DOHH2 (cell line): ENCODE data around the gene TMTC3.

Source experiments
- H3F3A ChIP-seq: fragments of 200-600 bp; sonication (generic), shearing (Covaris generic); 2 replicates; pipeline ENCODE4 v1.6.0; 2016; ENCODE audit warnings: antibody characterized with exemption, mild to moderate bottlenecking; ENCODE audit not compliant: control insufficient read depth, insufficient read depth
- H3K27ac ChIP-seq: fragments of 200-600 bp; sonication (generic); 2 replicates; pipeline ENCODE4 v1.5.1; 2014; ENCODE audit warnings: low read depth, mild to moderate bottlenecking, low read length, moderate library complexity
- H3K27me3 ChIP-seq: fragments of 200-600 bp; sonication (generic); 2 replicates; pipeline ENCODE4 v1.6.1; 2014; ENCODE audit warnings: mild to moderate bottlenecking, low read length, mixed read lengths; ENCODE audit not compliant: control insufficient read depth
- H3K36me3 ChIP-seq: fragments of 200-600 bp; sonication (generic); 2 replicates; pipeline ENCODE4 v1.6.1; 2014; ENCODE audit warnings: mild to moderate bottlenecking, low read length, moderate library complexity, mixed read lengths; ENCODE audit not compliant: control insufficient read depth
- H3K4me1 ChIP-seq: fragments of 200-600 bp; sonication (generic); 2 replicates; pipeline ENCODE4 v1.6.1; 2014; ENCODE audit warnings: mild to moderate bottlenecking, low read length, mixed read lengths; ENCODE audit not compliant: control insufficient read depth
- H3K4me2 ChIP-seq: fragments of 200-600 bp; sonication (generic); 2 replicates; pipeline ENCODE4 v1.6.0; 2014; ENCODE audit warnings: mild to moderate bottlenecking, low read length, moderate library complexity
- H3K4me3 ChIP-seq: fragments of 200-600 bp; sonication (generic); 2 replicates; pipeline ENCODE4 v1.5.1; 2014; ENCODE audit warnings: mild to moderate bottlenecking, low read length, mixed read lengths
- H3K79me2 ChIP-seq: fragments of 200-600 bp; sonication (generic); 2 replicates; pipeline ENCODE4 v1.6.1; 2014; ENCODE audit warnings: mild to moderate bottlenecking, low read length, mixed read lengths; ENCODE audit not compliant: control insufficient read depth
- H3K9me2 ChIP-seq: fragments of 200-600 bp; sonication (generic); replicated peaks from 2 replicates; pipeline ENCODE4 v1.6.1; 2014; ENCODE audit warnings: mild to moderate bottlenecking, low read length, mixed read lengths; ENCODE audit not compliant: control insufficient read depth
- H3K9me3 ChIP-seq: fragments of 200-600 bp; sonication (generic); 2 replicates; pipeline ENCODE4 v1.6.1; 2014; ENCODE audit warnings: antibody characterized with exemption, low read length, mixed read lengths; ENCODE audit not compliant: control insufficient read depth, insufficient read depth
- H4K20me1 ChIP-seq: fragments of 200-600 bp; sonication (generic); 2 replicates; pipeline ENCODE4 v1.6.0; 2014; ENCODE audit warnings: low read depth, mild to moderate bottlenecking, antibody characterized with exemption, low read length, moderate library complexity; ENCODE audit not compliant: control insufficient read depth, insufficient read depth
- EZH2phosphoT487 ChIP-seq: fragments of 200-600 bp; sonication (generic); IDR thresholded peaks from 2 replicates; pipeline ENCODE4 v1.6.1; 2017; ENCODE audit warnings: borderline replicate concordance, mild to moderate bottlenecking, antibody characterized with exemption, low read length, moderate library complexity, mixed read lengths
- TF ChIP-seq, protein P1 (sequence below): fragments of 200-600 bp; sonication (generic); IDR thresholded peaks from one replicate; pipeline ENCODE4 v1.5.1; 2014; ENCODE audit warnings: antibody characterized with exemption, mild to moderate bottlenecking, low read depth, low read length; ENCODE audit not compliant: poor library complexity, severe bottlenecking

The TMTC3 gene

DNA sequence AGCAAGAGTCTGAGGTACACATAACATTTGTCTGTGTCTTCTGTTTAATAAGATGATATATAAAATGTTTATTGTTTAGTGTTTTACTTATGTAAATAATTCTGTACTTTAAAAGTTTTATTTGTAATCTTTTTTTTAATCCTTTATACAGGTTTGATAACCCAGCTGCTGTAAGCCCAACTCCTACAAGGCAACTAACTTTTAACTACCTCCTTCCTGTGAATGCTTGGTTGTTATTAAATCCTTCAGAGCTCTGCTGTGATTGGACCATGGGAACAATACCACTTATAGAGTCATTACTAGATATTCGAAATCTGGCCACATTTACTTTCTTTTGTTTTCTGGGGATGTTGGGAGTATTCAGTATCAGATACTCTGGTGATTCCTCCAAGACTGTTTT lies 24.1 kb downstream of the TMTC3 start:
- no peak overlapping the region for H3K27ac ChIP-seq
- peaks cover under 1% of the 10 kb centered on the region; the same call in 1 of the 2 replicates for H3K4me1 ChIP-seq
- no peaks in the 10 kb centered on the region for H3K9me3 ChIP-seq
- H3K27me3 ChIP-seq = no peaks in the 10 kb centered on the region
- H3F3A ChIP-seq = no peaks in the 10 kb centered on the region
- no peaks in the 10 kb centered on the region for H3K79me2 ChIP-seq
- TF ChIP-seq EZH2phosphoT487 = no peak
- TF ChIP-seq, protein P1, sequence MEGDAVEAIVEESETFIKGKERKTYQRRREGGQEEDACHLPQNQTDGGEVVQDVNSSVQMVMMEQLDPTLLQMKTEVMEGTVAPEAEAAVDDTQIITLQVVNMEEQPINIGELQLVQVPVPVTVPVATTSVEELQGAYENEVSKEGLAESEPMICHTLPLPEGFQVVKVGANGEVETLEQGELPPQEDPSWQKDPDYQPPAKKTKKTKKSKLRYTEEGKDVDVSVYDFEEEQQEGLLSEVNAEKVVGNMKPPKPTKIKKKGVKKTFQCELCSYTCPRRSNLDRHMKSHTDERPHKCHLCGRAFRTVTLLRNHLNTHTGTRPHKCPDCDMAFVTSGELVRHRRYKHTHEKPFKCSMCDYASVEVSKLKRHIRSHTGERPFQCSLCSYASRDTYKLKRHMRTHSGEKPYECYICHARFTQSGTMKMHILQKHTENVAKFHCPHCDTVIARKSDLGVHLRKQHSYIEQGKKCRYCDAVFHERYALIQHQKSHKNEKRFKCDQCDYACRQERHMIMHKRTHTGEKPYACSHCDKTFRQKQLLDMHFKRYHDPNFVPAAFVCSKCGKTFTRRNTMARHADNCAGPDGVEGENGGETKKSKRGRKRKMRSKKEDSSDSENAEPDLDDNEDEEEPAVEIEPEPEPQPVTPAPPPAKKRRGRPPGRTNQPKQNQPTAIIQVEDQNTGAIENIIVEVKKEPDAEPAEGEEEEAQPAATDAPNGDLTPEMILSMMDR = no peak
- H4K20me1 ChIP-seq = no peaks in the 10 kb centered on the region
- H3K4me3 ChIP-seq = no peak overlapping the region
- H3K36me3 ChIP-seq = peaks cover 27% of the 10 kb centered on the region
- H3K4me2 ChIP-seq = no peak overlapping the region
- H3K9me2 ChIP-seq = no peaks in the 10 kb centered on the region

DNA sequence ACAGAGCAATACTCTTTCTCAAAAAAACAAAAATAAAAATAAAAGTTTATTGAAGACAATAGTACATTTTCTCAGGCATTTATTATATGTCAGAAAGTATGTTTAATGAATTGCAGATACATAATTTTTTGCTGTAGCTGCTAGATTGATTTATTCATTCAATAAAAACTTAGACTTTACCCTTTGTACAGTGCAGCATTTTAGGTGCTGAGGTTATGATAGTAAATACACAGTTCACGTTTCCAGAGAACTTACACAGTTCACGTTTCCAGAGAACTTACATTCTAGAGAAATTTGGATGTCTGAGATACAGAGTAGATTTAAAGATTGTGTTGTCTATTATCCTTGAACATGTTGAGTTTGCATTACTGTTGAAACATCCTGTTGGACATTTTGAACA lies 25.3 kb downstream of the TMTC3 start:
- H3K4me1 ChIP-seq = peaks cover 6% of the 10 kb centered on the region
- H3K4me3 ChIP-seq = no peak overlapping the region
- H3K27ac ChIP-seq = no peak overlapping the region
- H3K36me3 ChIP-seq = peaks cover 33% of the 10 kb centered on the region
- no peaks in the 10 kb centered on the region for H3K9me2 ChIP-seq
- H3K27me3 ChIP-seq = no peaks in the 10 kb centered on the region
- H3K9me3 ChIP-seq = no peaks in the 10 kb centered on the region
- no peaks in the 10 kb centered on the region for H3F3A ChIP-seq
- H4K20me1 ChIP-seq = no peaks in the 10 kb centered on the region
- H3K4me2 ChIP-seq = no peak overlapping the region
- no peaks in the 10 kb centered on the region for H3K79me2 ChIP-seq
- TF ChIP-seq, protein P1 = no peak
- no peak for TF ChIP-seq EZH2phosphoT487

DNA sequence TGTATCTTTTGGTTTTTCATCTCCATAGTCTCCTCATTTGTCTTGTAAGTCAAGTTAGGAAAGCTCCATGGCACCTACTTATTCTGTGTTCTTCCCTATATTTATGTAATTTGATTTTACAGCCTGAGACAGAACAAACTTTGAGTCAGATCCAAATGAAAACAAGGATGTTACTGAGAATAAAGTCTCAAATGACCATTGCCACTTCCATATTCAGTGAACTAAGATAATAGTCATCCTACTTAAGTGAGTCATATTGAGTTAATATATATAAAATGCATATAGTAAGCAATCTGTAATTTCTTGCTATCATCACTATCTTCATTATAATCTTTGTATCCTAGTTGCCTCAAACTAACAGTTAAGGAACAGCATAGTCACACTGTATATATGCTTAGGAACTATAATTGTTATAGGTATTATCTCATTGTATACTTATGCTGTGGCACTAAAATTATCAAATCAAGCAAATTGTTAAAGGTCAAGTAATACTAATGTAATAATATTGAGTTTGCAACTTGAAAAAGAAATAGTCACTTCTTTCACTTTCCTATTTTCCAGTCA lies 30.8 kb downstream of the TMTC3 start:
- Histone ChIP-seq H3K4me2 (no peak overlapping the region), H3K79me2 (no peaks in the 10 kb centered on the region), H3K36me3 (peaks cover 47% of the 10 kb centered on the region), H3K27ac (no peak overlapping the region), H3K9me2 (no peaks in the 10 kb centered on the region), H3K9me3 (no peaks in the 10 kb centered on the region), H3K27me3 (no peaks in the 10 kb centered on the region), H3K4me3 (no peak overlapping the region), H4K20me1 (no peaks in the 10 kb centered on the region), H3K4me1 (peaks cover 6% of the 10 kb centered on the region), H3F3A (no peaks in the 10 kb centered on the region)
- TF ChIP-seq EZH2phosphoT487 = no peak
- TF ChIP-seq, protein P1 = no peak
